GM13976 (cell line): Measurements from ENCODE around the gene CNTNAP2.
"Not testable (repeated sequence)": the region's sequence is repeated elsewhere in the genome, so short reads cannot be mapped to it uniquely, and the experiment has no call there.

Source experiments
- DNase-seq: peaks from one replicate; pipeline ENCODE4 v3.0.0; 2012; ENCODE audit warnings: low spot score
- in situ Hi-C: fragments of 300-500 bp; cut with MboI; formaldehyde crosslinking; loops from one replicate; pipeline ENCODE4 v1.12.0; 2022; ENCODE audit warnings: low sequenced_read_pairs, mixed read lengths, inconsistent platforms; ENCODE audit not compliant: unreplicated experiment
- TF ChIP-seq, protein P1 (sequence below): IDR thresholded peaks from 2 replicates; pipeline ENCODE4 v1.5.1; 2012; ENCODE audit warnings: borderline replicate concordance, mild to moderate bottlenecking; ENCODE audit not compliant: insufficient read depth; ENCODE audit errors: extremely low read depth, missing control alignments, control extremely low read depth

The CNTNAP2 gene

DNA sequence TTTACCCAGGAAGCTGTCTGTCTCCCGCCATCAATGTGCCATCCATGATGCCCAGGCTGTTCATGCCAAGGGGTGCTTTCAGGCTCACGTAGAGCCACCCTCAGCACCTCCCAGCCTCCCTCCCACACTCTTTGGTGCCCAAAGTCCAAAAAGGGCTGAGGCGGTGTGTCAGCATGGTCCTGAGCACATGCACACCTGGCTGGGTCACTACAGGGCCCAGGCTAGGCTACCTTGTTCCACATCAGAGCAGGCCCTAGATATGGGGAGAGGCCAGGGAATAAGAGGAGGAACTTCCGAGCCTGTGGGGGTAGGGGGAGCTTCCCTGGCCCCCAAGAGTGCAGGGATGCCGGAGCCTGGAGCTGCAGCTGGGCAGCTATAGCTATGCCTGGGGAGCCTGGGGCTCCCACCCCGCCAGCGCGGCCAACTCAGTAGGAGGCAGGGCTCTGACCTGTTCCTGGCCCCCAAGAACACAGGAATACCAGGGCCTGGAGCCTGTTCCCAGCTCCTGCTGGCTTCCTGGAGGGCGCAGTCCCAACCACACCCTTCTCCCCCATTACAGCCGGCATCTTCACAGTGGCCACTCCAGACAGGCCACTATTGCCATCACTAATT, 2340.8 kb downstream of the CNTNAP2 start:
- TF ChIP-seq, protein P1, sequence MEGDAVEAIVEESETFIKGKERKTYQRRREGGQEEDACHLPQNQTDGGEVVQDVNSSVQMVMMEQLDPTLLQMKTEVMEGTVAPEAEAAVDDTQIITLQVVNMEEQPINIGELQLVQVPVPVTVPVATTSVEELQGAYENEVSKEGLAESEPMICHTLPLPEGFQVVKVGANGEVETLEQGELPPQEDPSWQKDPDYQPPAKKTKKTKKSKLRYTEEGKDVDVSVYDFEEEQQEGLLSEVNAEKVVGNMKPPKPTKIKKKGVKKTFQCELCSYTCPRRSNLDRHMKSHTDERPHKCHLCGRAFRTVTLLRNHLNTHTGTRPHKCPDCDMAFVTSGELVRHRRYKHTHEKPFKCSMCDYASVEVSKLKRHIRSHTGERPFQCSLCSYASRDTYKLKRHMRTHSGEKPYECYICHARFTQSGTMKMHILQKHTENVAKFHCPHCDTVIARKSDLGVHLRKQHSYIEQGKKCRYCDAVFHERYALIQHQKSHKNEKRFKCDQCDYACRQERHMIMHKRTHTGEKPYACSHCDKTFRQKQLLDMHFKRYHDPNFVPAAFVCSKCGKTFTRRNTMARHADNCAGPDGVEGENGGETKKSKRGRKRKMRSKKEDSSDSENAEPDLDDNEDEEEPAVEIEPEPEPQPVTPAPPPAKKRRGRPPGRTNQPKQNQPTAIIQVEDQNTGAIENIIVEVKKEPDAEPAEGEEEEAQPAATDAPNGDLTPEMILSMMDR = no peak
- in situ Hi-C loops = no loop called here
- no peak for DNase-seq

DNA sequence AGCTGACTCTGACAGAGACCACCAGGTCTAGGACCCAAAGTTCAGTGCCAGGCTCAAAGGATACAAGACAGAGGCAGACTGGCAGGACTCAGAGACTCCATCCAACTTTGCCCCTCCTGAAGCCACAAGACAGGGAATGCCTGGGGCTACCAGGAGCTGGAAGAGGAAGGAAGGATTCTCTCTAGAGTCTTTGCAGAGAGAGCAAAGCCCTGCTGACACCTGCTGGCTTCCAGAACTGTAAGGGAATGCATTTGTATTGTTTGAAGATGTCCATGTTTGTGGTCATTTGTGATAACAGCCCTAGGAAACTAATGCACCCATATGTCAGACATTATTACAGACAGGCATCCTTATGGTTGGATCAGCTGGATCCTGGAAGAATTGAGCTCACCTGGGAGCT, 2341.7 kb downstream of the CNTNAP2 start:
- in situ Hi-C loops = no loop called here
- no peak for DNase-seq
- TF ChIP-seq, protein P1 = no peak

DNA sequence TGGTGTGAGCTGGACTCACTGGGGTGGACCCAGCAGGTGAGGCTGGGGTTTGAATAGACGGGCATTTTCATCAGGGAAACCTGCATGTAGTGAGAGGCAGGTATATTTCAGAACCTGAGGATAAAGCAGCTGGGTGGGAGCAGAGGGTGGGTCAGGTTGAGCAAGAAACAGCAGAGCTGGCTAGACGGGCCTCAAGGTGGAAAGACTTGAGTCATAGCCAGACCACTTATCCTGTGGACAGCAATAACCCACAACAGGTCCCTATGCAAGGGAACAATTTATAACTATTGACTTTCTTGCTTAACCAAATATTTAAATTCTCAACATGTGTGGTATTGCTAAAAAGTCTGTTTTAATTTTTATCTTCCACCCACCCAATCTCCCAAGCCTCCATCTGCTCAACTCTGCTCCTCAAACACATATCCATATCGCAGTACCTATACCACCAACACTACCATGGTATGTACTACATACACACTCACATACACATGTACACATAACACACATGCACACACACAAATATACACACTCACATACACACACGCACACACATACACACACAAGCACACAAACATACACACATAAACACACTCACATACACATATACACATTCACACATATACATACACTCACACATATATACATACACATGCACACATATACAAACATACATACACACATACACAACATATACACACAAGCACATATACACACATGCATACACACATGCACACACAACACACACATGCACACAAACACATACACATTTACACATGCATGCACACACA, 2345.0 kb downstream of the CNTNAP2 start:
- TF ChIP-seq, protein P1 = no peak
- in situ Hi-C loops = no loop called here
- DNase-seq = no peak

DNA sequence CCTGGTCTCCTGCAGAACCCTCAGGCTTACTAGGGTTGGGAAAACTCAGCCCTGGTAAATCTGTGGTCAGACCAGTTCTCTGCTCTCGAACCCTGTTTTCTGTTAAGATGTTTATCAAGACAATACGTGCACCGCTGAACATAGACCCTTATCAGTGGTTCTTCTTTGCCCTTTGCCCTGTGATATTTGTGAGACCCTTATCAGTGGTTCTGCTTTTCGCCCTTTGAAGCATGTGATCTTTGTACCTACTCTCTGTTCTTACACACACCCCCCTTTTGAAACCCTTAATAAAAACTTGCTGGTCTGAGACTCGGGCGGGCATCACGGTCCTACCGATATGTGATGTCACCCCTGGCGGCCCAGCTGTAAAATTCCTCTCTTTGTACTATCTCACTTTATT, 2346.2 kb downstream of the CNTNAP2 start:
- DNase-seq, in situ Hi-C loops: not testable (repeated sequence)

DNA sequence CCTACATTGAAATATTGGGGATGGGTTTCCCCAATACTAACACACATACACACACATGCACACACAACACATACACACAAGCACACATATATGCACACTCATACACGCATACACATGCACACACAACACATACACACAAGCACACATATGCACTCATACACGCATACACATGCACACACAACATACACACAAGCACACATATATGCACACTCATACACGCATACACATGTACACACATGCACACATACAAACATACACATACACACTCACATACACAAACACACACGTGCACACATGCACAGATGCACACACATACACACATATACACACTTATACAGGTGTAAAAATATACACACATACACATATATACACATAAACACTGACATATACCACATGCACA, 2346.6 kb downstream of the CNTNAP2 start:
- TF ChIP-seq, protein P1 = no peak
- in situ Hi-C loops = no loop called here
- no peak for DNase-seq

DNA sequence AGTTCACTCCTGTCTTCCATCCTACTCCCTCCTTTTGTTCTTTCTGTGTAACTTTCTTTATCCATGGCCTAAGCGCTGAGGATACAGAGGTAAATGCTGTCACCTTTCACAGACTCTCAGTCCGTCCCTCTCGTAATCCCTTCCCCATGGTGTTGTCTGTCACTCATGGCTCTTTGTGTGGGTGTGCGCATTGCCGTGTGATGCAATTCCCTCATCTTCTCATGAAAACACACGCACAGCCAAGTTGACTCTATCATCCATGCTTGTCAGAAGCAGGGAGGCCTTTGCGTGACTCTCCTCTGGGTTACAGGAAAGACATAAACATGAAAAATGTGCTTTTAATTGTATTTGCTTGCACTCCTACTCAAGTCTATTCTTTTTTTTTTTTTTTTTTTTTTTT, 2348.3 kb downstream of the CNTNAP2 start:
- DNase-seq = no peak
- in situ Hi-C loops = no loop called here
- TF ChIP-seq, protein P1 = no peak

DNA sequence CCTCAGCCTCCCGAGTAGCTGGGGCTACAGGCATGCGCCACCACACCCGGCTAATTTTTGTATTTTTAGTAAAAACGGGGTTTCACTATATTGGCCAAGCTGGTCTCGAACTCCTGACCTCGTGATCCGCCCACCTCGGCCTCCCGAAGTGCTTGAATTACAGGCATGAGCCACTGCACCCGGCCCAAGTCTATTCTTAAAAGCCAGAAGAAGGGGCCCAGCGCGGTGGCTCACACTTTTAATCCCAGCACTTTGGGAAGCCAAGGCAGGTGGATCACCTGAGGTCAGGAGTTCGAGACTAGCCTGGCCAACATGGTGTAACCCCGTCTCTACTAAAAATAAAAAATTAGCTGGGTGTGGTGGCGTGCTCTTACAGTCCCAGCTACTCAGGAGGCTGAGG, 2348.8 kb downstream of the CNTNAP2 start:
- DNase-seq, in situ Hi-C loops: not testable (repeated sequence)
